Body of pancreas (tissue), 4 donors: Measurements from ENCODE around the gene RPL9. TPM values are rescaled to one million over a fixed set of nuclear protein-coding genes. Genes with fewer than 3 reads are reported as not detected.

Experiments
- ATAC-seq: fragments of 150-250 bp; one replicate; pipeline ENCODE4 v1.9.1; 2016
- DNase-seq, 4 donors: peaks; one replicate each; pipeline ENCODE4 v3.0.0-alpha.2; 2019
- H3K27ac ChIP-seq, 4 donors: fragments of 200-600 bp; sonication (generic); 1 replicate in 3 of 4; 2 replicates in 1 of 4; pipeline versions ENCODE4 v1.5.1 to v1.6.1; 2016 to 2019; ENCODE audit warnings: mild to moderate bottlenecking in 1 of 4, mixed read lengths in 1 of 4, moderate library complexity in 1 of 4
- H3K27me3 ChIP-seq, 2 donors: fragments of 200-600 bp; sonication (generic); one replicate each; pipeline ENCODE4 v1.6.0; 2016; ENCODE audit warnings: mild to moderate bottlenecking in 1 of 2
- H3K36me3 ChIP-seq, 2 donors: fragments of 200-600 bp; sonication (generic); replicated peaks in 1 of 2; 2 replicates each; pipeline ENCODE4 v1.5.1; 2016; ENCODE audit warnings: low read depth in 2 of 2; ENCODE audit not compliant: insufficient read depth in 1 of 2
- H3K4me1 ChIP-seq: fragments of 200-600 bp; sonication (generic); one replicate; pipeline ENCODE4 v1.6.0; 2016
- H3K4me3 ChIP-seq, 2 donors: fragments of 200-600 bp; sonication (generic); 1 replicate in 1 of 2; 2 replicates in 1 of 2; pipeline ENCODE4 v1.5.1; 2016 to 2019
- H3K9me3 ChIP-seq, 3 donors: fragments of 200-600 bp; sonication (generic); 1 replicate in 2 of 3; 2 replicates in 1 of 3; pipeline ENCODE4 v1.5.1; 2016
- CTCF ChIP-seq, 7 experiments: fragments of 450-650 bp in 4 of 7; fragments of 200-600 bp in 3 of 7; sonication (generic) in 3 of 7; IDR thresholded peaks; one replicate each; pipeline ENCODE4 v1.5.1; 2016 to 2019; ENCODE audit warnings: antibody characterized with exemption in 7 of 7
- POLR2A ChIP-seq, 3 donors: fragments of 450-650 bp; IDR thresholded peaks; one replicate each; pipeline ENCODE4 v1.6.1; 2016; ENCODE audit warnings: antibody characterized with exemption in 3 of 3, mild to moderate bottlenecking in 2 of 3
- WGBS, 2 donors: methylation state at CpG; one replicate each; pipeline ENCODE4 v1.1.5; 2017; 5-methylcytosine and 5-hydroxymethylcytosine counted together
- intact Hi-C: fragments of 100-400 bp; cut with DNase I; formaldehyde crosslinking; loops from one replicate; pipeline ENCODE4 v1.15.1; 2023
- total RNA-seq, 2 donors: library from RNA; depleted of rRNA; stranded (reverse); fragments of >200 nt; gene quantifications; one replicate each; pipeline ENCODE4 v1.1.0, GENCODE V29; 2016

The RPL9 gene
- total RNA-seq, 2 donors from 2014 or later: 811 to 1,738 TPM

DNA sequence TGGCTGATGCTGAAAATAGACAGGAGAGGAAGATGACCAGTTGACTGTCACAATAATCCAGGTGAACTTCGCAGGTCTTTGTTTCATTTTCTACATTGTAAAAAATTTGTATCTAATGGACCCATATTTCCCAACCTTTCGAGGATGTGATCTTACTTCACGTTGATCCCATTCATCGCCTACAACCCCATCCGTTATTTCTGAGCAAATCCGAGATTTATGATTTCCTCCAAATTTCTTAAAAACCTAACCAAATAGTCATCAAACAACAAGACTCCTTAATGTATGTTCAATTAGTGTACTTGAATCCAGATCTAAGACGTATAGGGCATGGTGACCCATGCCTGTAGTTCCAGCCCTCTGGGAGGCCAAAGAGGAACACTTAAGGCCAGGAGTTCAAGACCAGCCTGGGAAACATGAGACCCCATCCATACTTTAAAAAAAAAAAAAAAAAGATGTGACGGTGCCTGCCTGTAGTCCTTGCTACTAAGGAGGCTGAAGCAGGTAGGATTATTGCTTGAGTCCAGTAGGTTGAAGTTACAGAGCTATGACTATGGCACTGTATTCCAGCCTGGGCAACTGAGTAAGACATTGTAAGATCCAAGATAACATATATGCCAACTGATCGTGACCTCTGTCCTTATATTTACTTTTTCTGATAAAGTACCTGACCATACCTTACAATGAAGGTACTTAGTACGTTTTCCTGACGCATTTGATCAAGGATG lies 5.7 kb downstream of the RPL9 start:
- Histone ChIP-seq H3K9me3 (no peaks in the 10 kb centered on the region), H3K4me3 (no peak overlapping the region), H3K27ac (no peak overlapping the region), H3K4me1 (peaks cover 46% of the 10 kb centered on the region), H3K27me3 (no peaks in the 10 kb centered on the region), H3K36me3 (peaks cover 10 to 15% of the 10 kb centered on the region in 2 donors)
- no peak for TF ChIP-seq POLR2A (IDR thresholded peaks at IDR 0.05)
- TF ChIP-seq CTCF (IDR thresholded peaks at IDR 0.05): no peak
- ATAC-seq (no peak), DNase-seq (no peak)
- intact Hi-C loops: no loop called here
- 76 to 84% methylated on average over 11 of the region's 11 CpGs for WGBS, 2 donors

DNA sequence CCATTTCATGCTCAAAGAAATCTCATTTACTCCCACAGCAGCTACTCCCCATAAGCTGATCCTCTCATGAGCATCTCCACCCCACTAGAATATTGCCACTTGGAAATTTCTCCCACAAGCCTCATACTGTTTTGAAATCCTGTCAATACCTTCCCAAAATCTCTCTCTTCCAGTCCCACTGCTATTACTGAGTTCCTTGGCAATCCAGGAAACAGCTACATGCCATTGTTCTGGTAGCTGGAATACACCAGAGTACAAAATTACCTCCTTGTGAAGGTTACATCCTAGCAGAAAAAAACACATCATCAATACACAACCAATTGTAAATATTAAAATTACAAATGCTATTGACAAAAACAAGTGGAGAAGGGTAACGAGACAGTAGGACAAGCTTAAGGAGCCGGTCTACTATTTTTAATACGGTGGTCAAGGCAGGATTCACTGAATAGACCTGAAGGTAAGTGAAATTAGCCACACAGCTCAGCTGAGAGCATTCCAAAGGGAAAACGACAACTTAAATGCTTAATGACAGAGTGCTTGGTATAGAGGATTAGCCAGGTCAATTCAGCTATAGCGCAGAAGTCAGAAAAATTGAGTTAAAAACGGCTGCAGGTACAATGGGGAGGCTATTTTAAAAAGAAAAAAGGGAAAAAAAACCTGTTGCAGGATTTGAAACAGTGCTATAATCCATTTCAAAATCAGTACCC lies 6.4 kb downstream of the RPL9 start:
- Histone ChIP-seq H3K4me3 (no peak overlapping the region), H3K27me3 (no peaks in the 10 kb centered on the region), H3K4me1 (peaks cover 43% of the 10 kb centered on the region), H3K36me3 (peaks cover 10 to 15% of the 10 kb centered on the region in 2 donors), H3K27ac (no peak overlapping the region), H3K9me3 (no peaks in the 10 kb centered on the region)
- ATAC-seq (no peak), DNase-seq (no peak)
- intact Hi-C loops: no loop called here
- no peak for TF ChIP-seq CTCF (IDR thresholded peaks at IDR 0.05)
- TF ChIP-seq POLR2A (IDR thresholded peaks at IDR 0.05): no peak
- 85% methylated on average over 6 of the region's 6 CpGs for WGBS, 2 donors

- ATAC-seq (no peak), DNase-seq (no peak)
- intact Hi-C loops: no loop called here
- Histone ChIP-seq H3K36me3 (peaks cover 10 to 12% of the 10 kb centered on the region in 2 donors), H3K4me3 (no peak overlapping the region), H3K27me3 (no peaks in the 10 kb centered on the region), H3K9me3 (no peaks in the 10 kb centered on the region), H3K4me1 (peaks cover 38% of the 10 kb centered on the region), H3K27ac (peak overlapping the region in 1 of 4 donors; percentile 76)
- WGBS, 2 donors: 84 to 98% methylated on average over 5 to 6 of the region's 6 CpGs
- TF ChIP-seq POLR2A (IDR thresholded peaks at IDR 0.05) (no peak), CTCF (IDR thresholded peaks at IDR 0.05) (no peak)
Observed at GRCh38 chr4:39451423-39452023, 7.2 kb downstream of the RPL9 start.

DNA sequence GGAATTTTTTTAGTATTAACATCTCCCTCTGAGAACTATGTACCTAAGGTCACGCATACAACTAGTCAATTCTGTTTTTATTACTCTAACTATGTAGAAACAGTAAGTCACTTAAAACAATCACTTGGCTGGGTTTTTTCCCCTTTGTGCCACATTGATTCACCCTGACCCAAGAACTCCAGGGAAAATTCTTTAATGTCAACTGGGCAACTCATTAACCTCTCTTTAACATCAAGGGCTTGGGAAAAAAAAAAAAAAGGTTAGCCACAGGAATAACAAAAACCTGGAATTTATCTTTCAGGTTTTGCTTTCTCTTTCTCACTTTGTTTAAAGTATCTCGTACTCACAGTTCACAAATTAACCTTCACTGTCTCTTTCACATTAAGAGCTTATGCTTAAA lies 8.1 kb downstream of the RPL9 start:
- H3K36me3 ChIP-seq: peaks cover 8 to 11% of the 10 kb centered on the region in 2 donors
- peak overlapping the region in 3 of 4 donors; percentile 14 to 76 (median 17) for H3K27ac ChIP-seq
- 39 to 40% methylated on average over 2 of the region's 2 CpGs for WGBS, 2 donors
- intact Hi-C loops: no loop called here
- H3K27me3 ChIP-seq: no peaks in the 10 kb centered on the region
- TF ChIP-seq POLR2A (IDR thresholded peaks at IDR 0.05) (no peak), CTCF (IDR thresholded peaks at IDR 0.05) (no peak)
- peaks cover 29% of the 10 kb centered on the region for H3K4me1 ChIP-seq
- H3K4me3 ChIP-seq: no peak overlapping the region
- no peaks in the 10 kb centered on the region for H3K9me3 ChIP-seq
- DNase-seq (no peak), ATAC-seq (no peak)
